Hypothalamus (tissue), 51 donors: ENCODE data around the gene KLRF2.
"Not testable (repeated sequence)": the region's sequence is repeated elsewhere in the genome, so short reads cannot be mapped to it uniquely, and the experiment has no call there.

ENCODE experiments used
- DNase-seq, 51 donors: peaks; one replicate each; lab custom pipeline; 2025; lab: John Stamatoyannopoulos, UW

Gene KLRF2, protein sequence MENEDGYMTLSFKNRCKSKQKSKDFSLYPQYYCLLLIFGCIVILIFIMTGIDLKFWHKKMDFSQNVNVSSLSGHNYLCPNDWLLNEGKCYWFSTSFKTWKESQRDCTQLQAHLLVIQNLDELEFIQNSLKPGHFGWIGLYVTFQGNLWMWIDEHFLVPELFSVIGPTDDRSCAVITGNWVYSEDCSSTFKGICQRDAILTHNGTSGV

GRCh38 chr12:9881246-9881645 lies at the start of gene KLRF2:
KLRF2 (plus strand) TSS chr12:9881489; CDS start chr12:9881596, 107 bp downstream.
- DNase-seq: no peak

- DNase-seq: no peak
Observed at GRCh38 chr12:9831720-9832119, 49.6 kb upstream of the KLRF2 start.

GRCh38 chr12:9843407-9843806 lies 37.9 kb upstream of the KLRF2 start:
- no peak for DNase-seq

DNA sequence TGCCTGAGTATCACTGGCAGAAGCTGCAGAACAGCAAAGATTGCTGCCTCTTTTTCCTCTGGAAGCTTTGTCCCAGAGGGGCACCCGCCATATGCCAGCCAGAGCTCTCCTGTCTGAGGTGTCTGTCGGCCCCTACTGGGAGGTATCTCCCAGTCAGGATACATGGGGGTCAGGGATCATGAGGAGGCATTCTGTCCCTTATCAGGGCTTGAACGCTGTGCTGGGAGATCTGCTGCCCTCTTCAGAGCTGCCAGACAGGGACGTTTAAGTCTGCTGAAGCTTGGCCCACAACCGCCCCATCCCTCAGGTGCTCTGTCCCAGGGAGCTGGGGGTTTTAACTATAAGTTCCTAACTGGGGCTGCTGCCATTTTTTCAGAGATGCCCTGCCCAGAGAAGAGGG lies 32.4 kb upstream of the KLRF2 start:
- no peak for DNase-seq

DNA sequence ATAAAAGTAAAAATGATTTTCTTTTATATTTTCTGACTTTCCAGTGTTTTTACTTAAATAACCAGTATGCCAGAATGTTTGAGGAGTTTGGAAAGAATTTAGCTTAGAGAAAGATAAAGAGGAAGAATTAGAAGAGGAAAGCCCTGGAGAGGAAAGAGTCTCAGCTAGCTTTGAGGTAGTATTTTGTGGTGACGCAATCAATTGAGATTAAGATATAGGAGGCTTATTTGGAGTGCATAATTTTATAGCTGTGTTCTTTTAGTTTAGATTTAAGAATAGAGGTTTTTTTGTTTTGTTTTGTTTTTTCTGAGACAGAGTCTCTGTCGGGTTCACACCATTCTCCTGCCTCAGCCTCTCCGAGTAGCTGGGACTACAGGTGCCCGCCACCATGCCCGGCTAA lies 30.2 kb upstream of the KLRF2 start:
- no peak for DNase-seq

DNA sequence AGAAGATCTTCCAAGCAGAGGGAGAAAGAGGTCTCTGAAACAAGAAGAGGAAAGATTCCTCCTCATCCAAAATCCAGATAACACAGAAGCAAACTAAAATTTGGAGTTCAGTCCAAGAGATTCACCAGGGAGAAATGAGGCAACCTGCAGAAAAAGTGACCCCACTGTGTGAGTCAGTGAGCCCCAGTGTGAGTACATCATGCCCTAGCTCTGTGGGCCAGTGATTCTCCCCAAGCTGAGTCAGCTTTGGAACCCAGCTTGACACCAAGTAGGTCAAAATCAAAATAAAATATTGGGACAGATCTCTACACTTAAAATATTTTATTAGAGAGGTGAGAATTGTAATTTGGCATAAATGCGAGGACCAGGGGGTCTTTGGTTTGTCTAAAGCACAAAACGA lies 29.4 kb upstream of the KLRF2 start:
- no peak for DNase-seq

GRCh38 chr12:9856151-9856550 lies 25.1 kb upstream of the KLRF2 start:
- DNase-seq: no peak

- no peak for DNase-seq
Observed at GRCh38 chr12:9856894-9857293, 24.4 kb upstream of the KLRF2 start.

GRCh38 chr12:9858135-9858534 lies 23.2 kb upstream of the KLRF2 start:
- no peak for DNase-seq

GRCh38 chr12:9864913-9865675 lies 16.2 kb upstream of the KLRF2 start:
- DNase-seq: no peak

- no peak for DNase-seq
Observed at GRCh38 chr12:9866860-9867269, 14.4 kb upstream of the KLRF2 start.

DNA sequence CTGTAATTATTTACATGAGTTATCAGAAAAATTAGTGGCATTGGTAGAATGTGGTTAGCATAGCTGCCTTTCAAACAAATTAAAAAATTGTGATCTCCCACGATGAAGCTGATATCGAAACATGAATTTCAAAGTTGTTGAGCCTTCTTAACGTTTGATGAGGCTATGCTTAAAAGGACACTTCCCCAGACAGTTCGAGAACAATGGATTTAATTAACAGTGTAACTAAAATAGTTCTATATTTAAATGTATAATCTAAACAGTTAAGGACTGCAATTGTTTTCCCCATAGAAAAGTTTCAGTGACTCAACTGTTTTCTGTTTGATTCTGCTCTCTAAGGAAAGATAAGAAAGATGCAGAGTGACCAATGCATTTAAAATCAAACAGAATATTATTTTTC lies 13.8 kb upstream of the KLRF2 start:
- no peak for DNase-seq

- no peak for DNase-seq
Observed at GRCh38 chr12:9868311-9868801, 12.9 kb upstream of the KLRF2 start.

DNA sequence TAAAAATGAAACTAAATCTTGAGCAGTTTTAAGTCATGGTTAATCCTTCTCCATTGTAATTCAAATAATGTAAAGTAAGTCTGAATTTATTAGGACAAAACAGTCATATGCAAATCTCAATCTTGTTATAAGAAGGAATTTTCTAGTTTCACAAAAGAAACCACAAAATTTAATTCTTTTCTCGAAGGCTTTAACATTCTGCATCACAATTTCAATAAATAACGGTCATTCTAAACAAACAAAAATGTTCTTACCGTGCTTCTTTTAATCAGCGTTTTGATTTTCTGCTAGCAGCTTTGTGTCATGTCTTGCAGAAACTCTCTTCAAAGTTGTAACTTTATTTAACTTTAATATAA lies 12.4 kb upstream of the KLRF2 start:
- no peak for DNase-seq

GRCh38 chr12:9869307-9870161 lies 11.8 kb upstream of the KLRF2 start, which contains the start of gene CLEC2B:
CLEC2B (minus strand) TSS chr12:9869354.
- DNase-seq: peak in 2 of 51 donors; percentile 1 to 2

- DNase-seq: no peak
Observed at GRCh38 chr12:9870286-9870866, 10.9 kb upstream of the KLRF2 start.

- no peak for DNase-seq
Observed at GRCh38 chr12:9872162-9872561, 9.1 kb upstream of the KLRF2 start.

GRCh38 chr12:9872742-9873141 lies 8.5 kb upstream of the KLRF2 start:
- DNase-seq: no peak

- DNase-seq: not testable (repeated sequence)
Observed at GRCh38 chr12:9876120-9876519, 5.2 kb upstream of the KLRF2 start.

- DNase-seq: no peak
Observed at GRCh38 chr12:9880532-9881078, 684 bp upstream of the KLRF2 start.

DNA sequence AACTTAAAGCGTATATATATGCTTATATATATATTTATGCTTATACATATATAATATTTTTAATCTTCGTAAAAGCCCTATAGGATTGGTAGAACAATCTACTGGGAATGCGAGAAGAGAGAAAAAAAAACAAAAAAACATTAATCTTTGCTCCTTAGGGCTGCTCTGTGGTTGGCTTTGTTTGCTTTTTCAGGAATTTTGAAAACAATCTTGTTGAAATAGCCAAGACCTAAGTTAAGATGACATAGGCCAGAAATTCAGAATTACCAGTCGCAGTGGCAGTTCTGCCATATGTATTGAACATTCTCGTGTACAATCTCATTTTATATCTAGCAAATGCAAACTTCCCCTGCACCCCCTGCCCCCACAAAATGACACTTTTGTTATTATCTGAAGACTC lies 699 bp downstream of the KLRF2 start:
- DNase-seq: no peak
